Stimulated activated CD4-positive, alpha-beta T cell treated with anti-CD3 and anti-CD28 coated beads, Interleukin-4, amount 100 ng/mL, for 1 hour (primary cell): ENCODE data around the gene WWOX.
A peak's percentile ranks its signal among the peaks of the same experiment; 100 is the strongest.

ENCODE experiments used
- DNase-seq: peaks from one replicate; pipeline ENCODE4 v3.0.0-alpha.2; 2020

Gene WWOX

GRCh38 chr16:79064256-79064972 lies 965.0 kb downstream of the WWOX start:
- DNase-seq, result no peak

- no peak for DNase-seq
Observed at GRCh38 chr16:79066561-79066960, 967.1 kb downstream of the WWOX start.

GRCh38 chr16:79067600-79067999 lies 968.1 kb downstream of the WWOX start:
- DNase-seq, result no peak

GRCh38 chr16:79069121-79069520 lies 969.7 kb downstream of the WWOX start:
- no peak for DNase-seq

- no peak for DNase-seq
Observed at GRCh38 chr16:79069633-79070032, 970.2 kb downstream of the WWOX start.

GRCh38 chr16:79071424-79071823 lies 972.0 kb downstream of the WWOX start:
- DNase-seq, result no peak

- DNase-seq, result no peak
Observed at GRCh38 chr16:79072517-79072916, 973.1 kb downstream of the WWOX start.

GRCh38 chr16:79073566-79073965 lies 974.1 kb downstream of the WWOX start:
- no peak for DNase-seq

GRCh38 chr16:79074541-79074940 lies 975.1 kb downstream of the WWOX start:
- no peak for DNase-seq

- DNase-seq, result no peak
Observed at GRCh38 chr16:79074951-79075350, 975.5 kb downstream of the WWOX start.

GRCh38 chr16:79076047-79076767 lies 976.8 kb downstream of the WWOX start:
- no peak for DNase-seq

GRCh38 chr16:79077346-79077745 lies 977.9 kb downstream of the WWOX start:
- no peak for DNase-seq

GRCh38 chr16:79079656-79080420 lies 980.4 kb downstream of the WWOX start:
- no peak for DNase-seq

- DNase-seq, result no peak
Observed at GRCh38 chr16:79081297-79082066, 982.0 kb downstream of the WWOX start.

- DNase-seq, result no peak
Observed at GRCh38 chr16:79082970-79083369, 983.5 kb downstream of the WWOX start.

- no peak for DNase-seq
Observed at GRCh38 chr16:79083508-79084299, 984.2 kb downstream of the WWOX start.

GRCh38 chr16:79088971-79089370 lies 989.5 kb downstream of the WWOX start:
- no peak for DNase-seq

- DNase-seq, result peak; percentile 25
Observed at GRCh38 chr16:79089735-79090284, 990.4 kb downstream of the WWOX start.

GRCh38 chr16:79090966-79091365 lies 991.5 kb downstream of the WWOX start:
- DNase-seq, result no peak

GRCh38 chr16:79092846-79093245 lies 993.4 kb downstream of the WWOX start:
- DNase-seq, result no peak

- peak; percentile 10 for DNase-seq
Observed at GRCh38 chr16:79093554-79093967, 994.1 kb downstream of the WWOX start.

GRCh38 chr16:79096246-79096645 lies 996.8 kb downstream of the WWOX start:
- no peak for DNase-seq
